HepG2 (cell line): ENCODE data around the gene LSM12. TPM values are rescaled to one million over a fixed set of nuclear protein-coding genes. Genes with fewer than 3 reads are reported as not detected.

Source experiments
- AGO2 ChIP-seq: fragments of 200-400 bp; formaldehyde crosslinking; optimal IDR thresholded peaks from 2 replicates; pipeline ENCODE3; 2017; ENCODE audit warnings: mild to moderate bottlenecking, low read depth, low read length, moderate library complexity
- ESRRA ChIP-seq: sonication (generic); formaldehyde crosslinking; IDR thresholded peaks from 2 replicates; pipeline ENCODE4 v1.5.1; 2020; ENCODE audit warnings: mild to moderate bottlenecking, low read depth, missing genetic modification reagents
- KAT7 ChIP-seq: IDR thresholded peaks from 2 replicates; pipeline ENCODE4 v1.6.1; 2018; ENCODE audit warnings: borderline replicate concordance, missing compliant biosample characterization
- NFKBIZ ChIP-seq: IDR thresholded peaks from 2 replicates; pipeline ENCODE4 v1.6.1; 2018; ENCODE audit warnings: missing genetic modification reagents, missing compliant biosample characterization
- NONO ChIP-seq, 2 experiments: fragments of 450-650 bp in 1 of 2; sonication (generic) in 1 of 2; formaldehyde crosslinking in 1 of 2; IDR thresholded peaks in 1 of 2; conservative IDR thresholded peaks in 1 of 2; 2 replicates each; pipeline versions ENCODE4 v1.6.1 to v1.8.0; 2017 to 2022; ENCODE audit warnings: mild to moderate bottlenecking in 1 of 2, missing genetic modification reagents in 1 of 2, moderate library complexity in 1 of 2
- PRPF4 ChIP-seq: fragments of 200-400 bp; formaldehyde crosslinking; IDR thresholded peaks from 2 replicates; pipeline ENCODE4 v1.6.1; 2016; ENCODE audit warnings: low read length, low read depth; ENCODE audit not compliant: poor library complexity, severe bottlenecking
- RBM39 ChIP-seq: fragments of 200-400 bp; formaldehyde crosslinking; IDR thresholded peaks from one replicate; pipeline ENCODE4 v1.6.1; 2018; ENCODE audit warnings: antibody characterized with exemption, mild to moderate bottlenecking, low read depth, low read length; ENCODE audit not compliant: poor library complexity, severe bottlenecking
- RFXANK ChIP-seq: IDR thresholded peaks from 2 replicates; pipeline ENCODE4 v1.6.1; 2016
- SRSF1 ChIP-seq: fragments of 200-400 bp; formaldehyde crosslinking; optimal IDR thresholded peaks from 2 replicates; pipeline ENCODE3; 2017; ENCODE audit warnings: mild to moderate bottlenecking, low read depth, low read length, moderate library complexity
- polyA plus RNA-seq, 8 experiments: library from polyadenylated mRNA; depleted of rRNA in 3 of 8; stranded (reverse) in 7 of 8; unstranded in 1 of 8; fragments of >200 nt; fragmentation: Illumina TruSeq in 4 of 8; extraction: Trizol in 4 of 8; gene quantifications; 2 replicates each; pipeline versions ENCODE4 v1.2.1 to v1.2.3, GENCODE V29; 2011 to 2016; ENCODE audit warnings: low read depth in 4 of 8, missing spikeins in 1 of 8, mixed read lengths in 1 of 8; ENCODE audit not compliant: insufficient read depth in 1 of 8
- total RNA-seq, 5 experiments: library from RNA; depleted of rRNA; stranded (reverse); fragments of >200 nt; fragmentation: Illumina TruSeq; extraction: Trizol; gene quantifications; 2 replicates each; pipeline ENCODE4 v1.2.3, GENCODE V29; 2016; ENCODE audit warnings: low read depth in 1 of 5
- TF ChIP-seq, protein P1 (sequence below): sonication (generic); formaldehyde crosslinking; IDR thresholded peaks from 2 replicates; pipeline ENCODE4 v1.4.0; 2020; ENCODE audit warnings: missing genetic modification reagents, borderline replicate concordance
- TF ChIP-seq, protein P2 (sequence below): sonication (generic); formaldehyde crosslinking; IDR thresholded peaks from 2 replicates; pipeline ENCODE4 v1.8.1; 2022; ENCODE audit warnings: low read depth, mild to moderate bottlenecking, missing genetic modification reagents
- TF ChIP-seq, protein P3 (sequence below): sonication (generic); formaldehyde crosslinking; conservative IDR thresholded peaks from 2 replicates; pipeline ENCODE4 v1.4.0; 2020; ENCODE audit warnings: missing genetic modification reagents
- TF ChIP-seq, protein P4 (sequence below): sonication (generic); formaldehyde crosslinking; IDR thresholded peaks from 2 replicates; pipeline ENCODE4 v1.4.0; 2020; ENCODE audit warnings: mild to moderate bottlenecking, missing genetic modification reagents
- TF ChIP-seq, protein P5 (sequence below): sonication (generic); formaldehyde crosslinking; IDR thresholded peaks from 2 replicates; pipeline ENCODE4 v1.5.0; 2020; ENCODE audit warnings: mild to moderate bottlenecking, missing genetic modification reagents, borderline replicate concordance

Gene LSM12
- total and polyA plus RNA-seq, 2 of the 13 experiments (the other 11 are each of a cell fraction or from before 2014, with no cell fraction given) = 52.8 to 55.7 TPM

DNA sequence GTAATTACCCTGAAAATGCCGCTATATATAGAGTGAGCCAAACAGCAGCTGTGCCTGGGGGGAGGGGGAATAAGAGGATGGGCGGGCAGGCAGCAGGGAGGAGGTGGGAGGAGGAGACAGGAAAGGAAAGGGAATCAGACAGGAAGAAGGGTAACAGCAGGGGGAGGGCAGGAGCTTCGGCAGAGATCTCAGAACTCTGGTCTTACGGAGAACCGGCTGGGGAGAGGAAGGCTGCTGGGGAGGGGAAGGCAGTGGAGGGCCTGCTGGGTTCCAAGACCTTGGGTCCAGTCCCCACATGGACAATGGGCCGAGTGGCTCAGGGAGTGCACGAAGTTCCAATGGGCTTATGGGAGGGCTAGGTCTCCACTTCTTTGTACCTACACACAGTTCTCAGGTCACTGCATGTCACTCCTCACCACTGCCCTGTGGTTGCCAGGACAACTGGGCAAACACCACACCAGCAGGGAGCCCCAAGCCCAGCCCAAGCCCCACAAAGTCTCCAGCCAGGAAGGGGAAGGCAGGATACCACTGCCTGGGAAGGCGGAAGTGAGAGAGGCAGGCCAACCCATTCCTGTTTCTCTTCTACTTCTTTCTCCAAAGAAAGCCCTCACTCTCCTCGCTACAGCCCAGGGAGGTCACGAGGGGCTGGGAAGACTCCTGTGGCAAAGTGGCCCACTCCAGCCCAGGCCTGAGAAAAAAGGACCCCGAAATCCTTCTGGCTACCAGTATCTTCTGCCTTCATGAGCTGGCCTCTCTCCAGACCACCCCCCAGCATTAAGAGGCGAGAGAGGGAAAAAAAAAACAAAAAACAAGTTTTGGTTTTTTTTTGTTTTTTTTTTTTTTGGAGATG is 29.4 kb upstream of the LSM12 start (continued):
- TF ChIP-seq, protein P1, sequence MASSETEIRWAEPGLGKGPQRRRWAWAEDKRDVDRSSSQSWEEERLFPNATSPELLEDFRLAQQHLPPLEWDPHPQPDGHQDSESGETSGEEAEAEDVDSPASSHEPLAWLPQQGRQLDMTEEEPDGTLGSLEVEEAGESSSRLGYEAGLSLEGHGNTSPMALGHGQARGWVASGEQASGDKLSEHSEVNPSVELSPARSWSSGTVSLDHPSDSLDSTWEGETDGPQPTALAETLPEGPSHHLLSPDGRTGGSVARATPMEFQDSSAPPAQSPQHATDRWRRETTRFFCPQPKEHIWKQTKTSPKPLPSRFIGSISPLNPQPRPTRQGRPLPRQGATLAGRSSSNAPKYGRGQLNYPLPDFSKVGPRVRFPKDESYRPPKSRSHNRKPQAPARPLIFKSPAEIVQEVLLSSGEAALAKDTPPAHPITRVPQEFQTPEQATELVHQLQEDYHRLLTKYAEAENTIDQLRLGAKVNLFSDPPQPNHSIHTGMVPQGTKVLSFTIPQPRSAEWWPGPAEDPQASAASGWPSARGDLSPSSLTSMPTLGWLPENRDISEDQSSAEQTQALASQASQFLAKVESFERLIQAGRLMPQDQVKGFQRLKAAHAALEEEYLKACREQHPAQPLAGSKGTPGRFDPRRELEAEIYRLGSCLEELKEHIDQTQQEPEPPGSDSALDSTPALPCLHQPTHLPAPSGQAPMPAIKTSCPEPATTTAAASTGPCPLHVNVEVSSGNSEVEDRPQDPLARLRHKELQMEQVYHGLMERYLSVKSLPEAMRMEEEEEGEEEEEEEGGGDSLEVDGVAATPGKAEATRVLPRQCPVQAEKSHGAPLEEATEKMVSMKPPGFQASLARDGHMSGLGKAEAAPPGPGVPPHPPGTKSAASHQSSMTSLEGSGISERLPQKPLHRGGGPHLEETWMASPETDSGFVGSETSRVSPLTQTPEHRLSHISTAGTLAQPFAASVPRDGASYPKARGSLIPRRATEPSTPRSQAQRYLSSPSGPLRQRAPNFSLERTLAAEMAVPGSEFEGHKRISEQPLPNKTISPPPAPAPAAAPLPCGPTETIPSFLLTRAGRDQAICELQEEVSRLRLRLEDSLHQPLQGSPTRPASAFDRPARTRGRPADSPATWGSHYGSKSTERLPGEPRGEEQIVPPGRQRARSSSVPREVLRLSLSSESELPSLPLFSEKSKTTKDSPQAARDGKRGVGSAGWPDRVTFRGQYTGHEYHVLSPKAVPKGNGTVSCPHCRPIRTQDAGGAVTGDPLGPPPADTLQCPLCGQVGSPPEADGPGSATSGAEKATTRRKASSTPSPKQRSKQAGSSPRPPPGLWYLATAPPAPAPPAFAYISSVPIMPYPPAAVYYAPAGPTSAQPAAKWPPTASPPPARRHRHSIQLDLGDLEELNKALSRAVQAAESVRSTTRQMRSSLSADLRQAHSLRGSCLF = no peak
- TF ChIP-seq, protein P2, sequence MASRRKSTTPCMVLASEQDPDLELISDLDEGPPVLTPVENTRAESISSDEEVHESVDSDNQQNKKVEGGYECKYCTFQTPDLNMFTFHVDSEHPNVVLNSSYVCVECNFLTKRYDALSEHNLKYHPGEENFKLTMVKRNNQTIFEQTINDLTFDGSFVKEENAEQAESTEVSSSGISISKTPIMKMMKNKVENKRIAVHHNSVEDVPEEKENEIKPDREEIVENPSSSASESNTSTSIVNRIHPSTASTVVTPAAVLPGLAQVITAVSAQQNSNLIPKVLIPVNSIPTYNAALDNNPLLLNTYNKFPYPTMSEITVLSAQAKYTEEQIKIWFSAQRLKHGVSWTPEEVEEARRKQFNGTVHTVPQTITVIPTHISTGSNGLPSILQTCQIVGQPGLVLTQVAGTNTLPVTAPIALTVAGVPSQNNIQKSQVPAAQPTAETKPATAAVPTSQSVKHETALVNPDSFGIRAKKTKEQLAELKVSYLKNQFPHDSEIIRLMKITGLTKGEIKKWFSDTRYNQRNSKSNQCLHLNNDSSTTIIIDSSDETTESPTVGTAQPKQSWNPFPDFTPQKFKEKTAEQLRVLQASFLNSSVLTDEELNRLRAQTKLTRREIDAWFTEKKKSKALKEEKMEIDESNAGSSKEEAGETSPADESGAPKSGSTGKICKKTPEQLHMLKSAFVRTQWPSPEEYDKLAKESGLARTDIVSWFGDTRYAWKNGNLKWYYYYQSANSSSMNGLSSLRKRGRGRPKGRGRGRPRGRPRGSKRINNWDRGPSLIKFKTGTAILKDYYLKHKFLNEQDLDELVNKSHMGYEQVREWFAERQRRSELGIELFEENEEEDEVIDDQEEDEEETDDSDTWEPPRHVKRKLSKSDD (CRISPR knock-in tag) = 0 out of 2 replicates have a peak, but pooled peaks have one; percentile 39
- peak; percentile 63 for TF ChIP-seq PRPF4
- peak; percentile 33 for TF ChIP-seq RBM39
- TF ChIP-seq, protein P3, sequence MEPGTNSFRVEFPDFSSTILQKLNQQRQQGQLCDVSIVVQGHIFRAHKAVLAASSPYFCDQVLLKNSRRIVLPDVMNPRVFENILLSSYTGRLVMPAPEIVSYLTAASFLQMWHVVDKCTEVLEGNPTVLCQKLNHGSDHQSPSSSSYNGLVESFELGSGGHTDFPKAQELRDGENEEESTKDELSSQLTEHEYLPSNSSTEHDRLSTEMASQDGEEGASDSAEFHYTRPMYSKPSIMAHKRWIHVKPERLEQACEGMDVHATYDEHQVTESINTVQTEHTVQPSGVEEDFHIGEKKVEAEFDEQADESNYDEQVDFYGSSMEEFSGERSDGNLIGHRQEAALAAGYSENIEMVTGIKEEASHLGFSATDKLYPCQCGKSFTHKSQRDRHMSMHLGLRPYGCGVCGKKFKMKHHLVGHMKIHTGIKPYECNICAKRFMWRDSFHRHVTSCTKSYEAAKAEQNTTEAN (CRISPR knock-in tag) = no peak
- no peak for TF ChIP-seq AGO2
- TF ChIP-seq, protein P4, sequence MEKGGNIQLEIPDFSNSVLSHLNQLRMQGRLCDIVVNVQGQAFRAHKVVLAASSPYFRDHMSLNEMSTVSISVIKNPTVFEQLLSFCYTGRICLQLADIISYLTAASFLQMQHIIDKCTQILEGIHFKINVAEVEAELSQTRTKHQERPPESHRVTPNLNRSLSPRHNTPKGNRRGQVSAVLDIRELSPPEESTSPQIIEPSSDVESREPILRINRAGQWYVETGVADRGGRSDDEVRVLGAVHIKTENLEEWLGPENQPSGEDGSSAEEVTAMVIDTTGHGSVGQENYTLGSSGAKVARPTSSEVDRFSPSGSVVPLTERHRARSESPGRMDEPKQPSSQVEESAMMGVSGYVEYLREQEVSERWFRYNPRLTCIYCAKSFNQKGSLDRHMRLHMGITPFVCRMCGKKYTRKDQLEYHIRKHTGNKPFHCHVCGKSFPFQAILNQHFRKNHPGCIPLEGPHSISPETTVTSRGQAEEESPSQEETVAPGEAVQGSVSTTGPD (CRISPR knock-in tag) = no peak
- no peak for TF ChIP-seq NONO (IDR thresholded peaks at IDR 0.05)
- TF ChIP-seq NONO (CRISPR knock-in tag; conservative IDR thresholded peaks at IDR 0.05) = peak; percentile 48
- TF ChIP-seq NFKBIZ (CRISPR knock-in tag) = no peak
- TF ChIP-seq SRSF1 = peak; percentile 50
- TF ChIP-seq, protein P5, sequence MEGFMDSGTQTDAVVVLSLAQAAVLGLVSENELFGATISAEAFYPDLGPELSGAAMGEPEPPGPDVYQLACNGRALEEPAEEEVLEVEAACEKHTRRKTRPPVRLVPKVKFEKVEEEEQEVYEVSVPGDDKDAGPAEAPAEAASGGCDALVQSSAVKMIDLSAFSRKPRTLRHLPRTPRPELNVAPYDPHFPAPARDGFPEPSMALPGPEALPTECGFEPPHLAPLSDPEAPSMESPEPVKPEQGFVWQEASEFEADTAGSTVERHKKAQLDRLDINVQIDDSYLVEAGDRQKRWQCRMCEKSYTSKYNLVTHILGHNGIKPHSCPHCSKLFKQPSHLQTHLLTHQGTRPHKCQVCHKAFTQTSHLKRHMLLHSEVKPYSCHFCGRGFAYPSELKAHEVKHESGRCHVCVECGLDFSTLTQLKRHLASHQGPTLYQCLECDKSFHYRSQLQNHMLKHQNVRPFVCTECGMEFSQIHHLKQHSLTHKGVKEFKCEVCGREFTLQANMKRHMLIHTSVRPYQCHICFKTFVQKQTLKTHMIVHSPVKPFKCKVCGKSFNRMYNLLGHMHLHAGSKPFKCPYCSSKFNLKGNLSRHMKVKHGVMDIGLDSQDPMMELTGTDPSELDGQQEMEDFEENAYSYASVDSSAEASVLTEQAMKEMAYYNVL (CRISPR knock-in tag) = peak; percentile 34; the same call in 1 of the 2 replicates
- TF ChIP-seq RFXANK (CRISPR knock-in tag) = no peak
- 0 out of 2 replicates have a peak, but pooled peaks have one; percentile 24 for TF ChIP-seq ESRRA (CRISPR knock-in tag)
- no peak for TF ChIP-seq KAT7 (CRISPR knock-in tag)
